Measurements from ENCODE around the gene ICAM2.
A peak's percentile ranks its signal among the peaks of the same experiment; 100 is the strongest.

The ICAM2 gene

DNA sequence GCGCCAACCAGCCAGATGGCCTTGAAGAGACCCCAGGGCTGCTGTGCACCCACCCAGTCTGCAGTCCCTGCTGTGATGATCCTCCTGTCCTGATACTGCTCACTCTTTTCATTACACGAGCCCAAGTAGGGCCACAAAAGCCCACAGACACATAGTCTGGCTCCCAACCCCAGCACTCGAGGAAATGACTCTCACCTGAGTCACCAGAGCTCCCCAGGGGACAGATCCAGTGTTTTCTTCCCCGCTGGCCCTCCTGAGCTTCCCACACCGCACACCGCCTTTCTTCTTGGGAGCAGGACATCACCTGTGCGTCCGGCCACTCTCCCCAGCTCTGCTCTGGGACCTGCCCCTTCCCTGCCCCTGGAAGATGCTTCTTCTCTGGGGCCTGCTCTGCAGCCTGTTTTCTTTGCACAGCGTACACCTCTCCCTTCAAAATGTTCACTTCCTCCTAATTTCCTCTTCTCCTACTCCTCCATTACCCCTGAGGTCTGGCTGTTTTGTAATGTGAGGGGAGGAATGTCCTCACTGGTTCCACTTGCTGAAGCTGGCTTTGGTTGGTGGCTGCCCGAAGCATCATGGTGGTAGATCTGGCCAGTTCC lies 45.7 kb downstream of the ICAM2 start:
- DNase-seq (ENCODE audit: low read depth in 3 of 3): no peak

DNA sequence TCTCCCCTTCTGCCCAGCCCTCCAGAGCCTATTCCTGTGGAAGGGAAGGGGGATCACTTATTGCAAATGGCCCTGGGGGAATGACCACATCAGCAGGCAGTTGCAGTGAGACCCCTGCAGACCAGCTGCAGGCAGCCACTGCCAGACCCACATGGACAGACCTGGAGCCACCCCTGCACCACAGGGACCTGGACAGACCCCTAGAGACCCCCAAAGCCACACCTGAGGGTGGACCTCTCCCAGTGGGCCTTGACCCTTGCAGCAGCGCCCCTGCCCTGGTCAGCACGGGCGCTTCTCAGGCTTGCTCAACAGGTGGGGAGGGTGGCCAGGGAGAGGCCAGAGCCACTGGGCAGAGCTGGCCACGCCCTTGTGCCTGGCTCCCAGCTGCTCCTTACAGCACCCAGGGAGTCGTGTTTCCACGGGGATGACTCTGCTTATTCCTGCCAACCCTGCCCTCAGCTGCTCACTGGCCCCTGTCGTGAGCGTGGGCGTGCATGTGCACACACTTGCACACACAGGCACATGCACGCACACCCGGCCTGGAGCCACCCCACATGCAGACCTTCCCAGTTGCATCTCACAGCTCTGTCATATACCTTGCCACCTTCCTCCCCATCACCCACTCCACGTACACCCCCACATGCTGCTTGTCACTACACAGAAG lies 46.4 kb downstream of the ICAM2 start:
- no peak for DNase-seq (ENCODE audit: low read depth in 3 of 3)

DNA sequence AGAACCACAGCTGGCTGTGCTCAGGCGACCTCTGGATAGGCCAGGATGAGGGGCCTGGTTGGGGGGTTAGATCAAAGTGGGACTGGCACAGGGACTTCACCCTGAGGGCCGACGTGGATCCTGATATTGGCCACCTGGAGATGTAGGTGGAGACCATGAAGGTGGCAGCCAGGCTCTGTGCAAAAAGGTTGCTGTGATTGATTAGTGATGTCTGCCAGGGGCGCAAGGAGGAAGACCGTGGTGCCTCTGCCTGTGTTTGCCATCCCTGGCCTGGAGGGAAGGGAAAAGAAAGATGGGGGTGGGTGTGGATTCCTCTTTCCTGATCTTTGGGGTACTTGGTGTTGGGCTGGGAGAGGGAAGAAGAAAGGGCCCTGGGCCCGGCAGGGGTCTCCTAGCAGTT lies 47.2 kb downstream of the ICAM2 start:
- no peak for DNase-seq (ENCODE audit: low read depth in 3 of 3)

DNA sequence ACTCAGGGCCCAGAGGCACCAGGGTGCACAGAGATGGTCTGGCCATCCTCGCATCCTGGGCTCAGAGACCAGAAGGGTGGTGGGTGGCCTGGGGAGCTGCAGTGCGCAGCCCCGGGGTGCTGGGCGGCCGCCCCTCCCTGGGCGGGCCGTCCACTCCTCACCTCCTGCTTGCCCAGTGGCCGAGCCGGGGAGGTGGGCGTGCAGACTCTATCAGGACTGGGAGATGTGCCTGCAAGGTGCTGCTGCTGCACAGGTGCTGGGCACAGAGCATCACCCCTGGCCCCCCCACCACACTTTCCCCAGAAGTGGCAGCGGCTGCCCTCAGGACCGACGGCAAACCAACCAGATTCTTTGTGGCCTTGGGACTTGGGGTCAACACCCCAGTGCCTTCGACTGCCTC lies 47.6 kb downstream of the ICAM2 start, which contains the start of gene SCN4A:
Gene SCN4A, minus strand, starts transcription at position 123 of the 400 bp plus-strand sequence. Its CDS starts 77 bp downstream, at position 46.
- DNase-seq (ENCODE audit: low read depth in 3 of 3): no peak

DNA sequence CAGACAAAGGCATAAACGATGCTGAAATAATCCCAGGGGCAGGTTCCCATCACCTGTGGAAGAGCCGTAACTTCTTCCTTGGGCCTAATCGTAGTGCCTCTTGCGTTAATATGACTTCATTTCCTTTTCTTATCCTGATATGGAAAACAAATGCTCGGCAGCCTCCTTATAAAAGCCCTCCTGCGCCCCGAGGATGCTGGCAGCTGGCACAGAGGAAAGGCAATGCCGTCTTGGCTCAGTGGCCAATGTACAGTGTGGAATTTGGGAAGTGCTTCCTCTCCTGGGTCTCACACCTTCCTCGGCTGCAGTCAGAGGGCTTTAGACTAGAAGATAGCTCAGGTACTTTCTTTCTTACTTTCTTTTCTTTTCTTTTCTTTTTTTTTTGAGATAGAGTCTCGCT lies 51.2 kb downstream of the ICAM2 start:
- no peak for DNase-seq (ENCODE audit: low read depth in 3 of 3)

DNA sequence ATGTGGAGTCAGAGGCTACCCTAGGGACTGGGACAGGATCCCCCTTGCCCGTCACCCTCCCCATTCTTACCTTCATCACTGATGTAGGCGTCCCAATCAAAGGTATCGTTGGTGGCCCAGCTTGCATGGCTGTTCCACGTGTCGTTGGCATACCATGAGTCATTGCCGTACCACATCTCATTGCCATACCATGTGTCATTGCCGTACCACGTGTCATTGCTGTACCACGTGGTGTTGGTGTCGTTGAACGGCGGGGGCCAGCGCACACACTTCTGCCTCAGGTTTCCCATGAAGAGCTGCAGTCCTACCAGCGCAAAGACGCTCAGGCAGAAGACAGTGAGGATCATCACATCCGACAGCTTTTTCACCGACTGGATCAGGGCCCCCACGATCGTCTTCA lies 52.5 kb downstream of the ICAM2 start:
- peak in 1 of 3 experiments; percentile 18 for DNase-seq (ENCODE audit: low read depth in 3 of 3)

DNA sequence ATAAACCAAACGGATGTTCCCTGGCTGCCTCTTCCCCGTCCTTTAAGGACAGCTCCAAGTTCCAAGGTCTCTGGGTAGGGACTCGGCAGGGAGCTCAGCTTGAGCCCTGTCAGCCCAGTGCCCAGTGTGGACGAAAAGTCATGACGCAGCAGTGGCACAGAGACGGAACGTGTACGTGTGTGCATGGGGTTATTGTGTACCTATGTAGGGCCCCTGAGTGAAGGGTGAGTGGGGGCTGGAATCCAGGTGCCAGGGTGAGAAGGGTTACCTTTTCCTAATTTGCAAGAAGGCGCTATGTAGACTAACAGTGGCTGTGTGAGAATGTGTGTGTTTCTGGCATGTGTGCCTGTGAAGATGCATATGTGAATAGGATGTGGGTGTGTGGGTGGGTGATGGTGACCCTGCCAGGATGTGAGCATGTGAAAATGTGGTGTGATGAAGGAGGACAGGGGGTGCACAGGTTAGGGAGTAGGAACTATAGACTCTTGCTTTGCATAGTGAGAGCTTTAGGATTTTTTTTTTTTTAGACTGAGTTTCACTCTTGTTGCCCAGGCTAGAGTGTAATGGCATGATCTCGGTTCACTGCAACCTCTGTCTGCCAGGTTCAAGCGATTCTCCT lies 53.7 kb downstream of the ICAM2 start:
- peak in 1 of 3 experiments; percentile 25 for DNase-seq (ENCODE audit: low read depth in 3 of 3)

DNA sequence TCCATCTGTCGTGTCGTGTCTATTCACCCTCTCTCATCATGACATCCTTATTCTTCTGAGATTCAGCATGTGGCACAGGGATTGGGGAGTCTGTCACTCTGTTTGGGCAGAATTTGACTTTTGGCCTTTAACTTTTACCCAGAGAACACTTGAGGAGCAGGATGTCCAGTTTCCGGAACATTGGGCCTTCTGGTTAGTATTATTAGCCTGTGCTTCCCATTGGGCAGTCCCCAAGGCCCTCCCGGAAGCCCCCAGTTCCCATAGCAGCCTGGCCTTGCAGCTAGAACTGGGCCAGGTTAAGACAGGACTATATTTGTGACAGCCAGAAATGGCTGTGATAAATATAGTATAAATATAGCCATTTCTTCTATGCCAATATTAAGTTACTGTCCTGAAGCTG lies 57.3 kb downstream of the ICAM2 start:
- no peak for DNase-seq (ENCODE audit: low read depth in 3 of 3)

DNA sequence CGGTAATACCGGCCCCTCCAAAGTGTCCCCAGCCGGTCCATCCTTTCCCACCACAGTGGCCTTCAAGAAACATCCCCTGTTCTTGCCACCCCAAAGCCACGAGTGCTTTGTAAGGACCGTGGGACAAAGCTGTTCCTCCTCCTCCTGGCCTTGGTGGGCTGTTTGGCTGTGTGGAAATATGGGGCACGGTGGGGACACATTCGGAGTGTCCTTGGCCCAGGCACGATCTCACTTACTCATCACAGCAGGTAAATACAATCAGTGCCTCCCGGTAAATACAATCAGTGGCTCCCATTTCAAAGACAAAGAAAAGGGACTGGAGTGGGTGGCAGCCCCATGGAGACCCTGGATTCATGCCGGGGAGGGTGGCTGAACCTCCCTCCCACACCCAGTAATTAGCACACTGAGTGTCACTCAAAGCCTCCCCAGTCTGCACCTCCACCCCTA lies 58.1 kb downstream of the ICAM2 start:
- no peak for DNase-seq (ENCODE audit: low read depth in 3 of 3)

DNA sequence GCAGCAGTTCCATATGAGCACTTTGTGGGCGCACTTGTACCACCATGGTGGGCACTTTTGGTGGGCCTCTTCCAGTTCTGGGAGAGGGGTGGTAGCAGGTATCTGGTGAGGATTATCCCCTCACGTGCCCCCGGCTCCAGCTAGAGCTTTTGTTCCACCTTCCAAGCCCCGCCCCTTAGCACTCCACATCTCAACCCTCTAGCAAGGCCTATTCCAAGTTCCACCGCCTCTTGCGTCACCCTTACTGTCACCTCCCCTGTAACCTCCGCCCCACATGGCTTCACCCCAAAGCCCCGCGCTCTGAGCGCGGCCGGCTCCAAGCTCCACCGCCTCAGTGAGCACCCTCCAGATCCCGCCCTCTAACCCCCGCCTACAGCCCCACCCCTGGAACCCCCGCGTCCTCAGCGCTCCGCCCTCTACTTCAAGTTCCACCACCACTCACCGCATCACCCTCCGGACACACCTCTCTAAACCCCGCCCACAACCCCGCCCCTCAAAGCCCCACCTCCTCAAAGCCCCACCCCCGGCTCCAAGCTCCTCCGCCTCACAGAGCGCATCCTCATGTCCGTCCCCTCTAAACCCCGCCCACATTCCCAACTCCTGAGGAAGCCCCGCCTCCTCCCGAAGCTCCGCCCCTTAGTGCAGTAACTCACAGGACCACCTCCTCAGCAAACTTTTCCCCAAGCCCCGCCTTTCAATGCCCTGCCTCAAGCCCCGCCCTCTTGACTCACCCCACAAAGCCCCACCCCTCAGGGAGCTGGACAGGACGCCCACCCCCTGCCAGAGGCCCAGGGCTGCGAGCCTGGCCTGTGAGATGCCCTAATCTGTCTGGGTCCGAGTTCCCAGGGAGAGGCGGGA lies 58.8 kb downstream of the ICAM2 start:
- peak in 1 of 3 experiments; percentile 60 for DNase-seq (ENCODE audit: low read depth in 3 of 3)

DNA sequence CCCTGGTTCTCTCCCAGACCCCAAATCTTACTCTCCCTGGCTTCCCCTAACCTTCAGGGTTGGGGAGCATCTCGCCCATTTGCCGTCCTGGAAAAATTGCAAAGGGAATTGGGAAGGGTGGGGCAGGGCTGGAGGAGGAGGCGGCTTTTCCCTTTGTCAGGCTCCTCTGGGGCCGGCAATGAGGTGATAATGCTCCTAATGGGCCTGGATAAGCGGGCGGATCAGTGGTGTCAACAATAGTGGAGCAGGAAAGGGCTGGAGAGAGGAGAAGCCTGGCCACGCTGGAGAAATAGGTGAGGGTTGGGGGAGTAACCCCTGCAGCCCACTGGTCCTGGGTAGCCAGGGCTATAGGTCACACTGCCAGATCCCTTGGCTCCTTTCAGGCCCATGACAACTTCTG lies 60.0 kb downstream of the ICAM2 start:
- DNase-seq (ENCODE audit: low read depth in 3 of 3): no peak

DNA sequence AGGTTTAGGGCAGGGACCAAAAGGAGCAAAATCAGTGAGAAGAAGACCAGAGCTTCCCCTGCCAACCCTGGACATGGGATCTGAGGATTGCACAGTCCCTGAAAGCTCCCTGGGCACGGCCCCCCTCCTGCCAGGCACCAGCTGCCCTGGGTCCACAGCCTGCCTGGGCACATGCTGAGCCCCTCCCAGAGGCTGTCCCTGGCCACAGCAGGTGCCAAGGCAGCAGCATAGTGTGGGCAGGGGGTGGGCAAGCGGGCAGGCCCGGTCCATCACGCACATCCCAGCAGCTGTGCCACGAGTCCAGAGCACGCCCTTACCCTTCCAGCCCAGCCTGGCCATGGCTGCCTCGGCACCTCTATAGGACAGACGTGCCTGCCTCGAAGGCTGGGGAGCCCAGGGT lies 60.4 kb downstream of the ICAM2 start:
- DNase-seq (ENCODE audit: low read depth in 3 of 3): no peak

DNA sequence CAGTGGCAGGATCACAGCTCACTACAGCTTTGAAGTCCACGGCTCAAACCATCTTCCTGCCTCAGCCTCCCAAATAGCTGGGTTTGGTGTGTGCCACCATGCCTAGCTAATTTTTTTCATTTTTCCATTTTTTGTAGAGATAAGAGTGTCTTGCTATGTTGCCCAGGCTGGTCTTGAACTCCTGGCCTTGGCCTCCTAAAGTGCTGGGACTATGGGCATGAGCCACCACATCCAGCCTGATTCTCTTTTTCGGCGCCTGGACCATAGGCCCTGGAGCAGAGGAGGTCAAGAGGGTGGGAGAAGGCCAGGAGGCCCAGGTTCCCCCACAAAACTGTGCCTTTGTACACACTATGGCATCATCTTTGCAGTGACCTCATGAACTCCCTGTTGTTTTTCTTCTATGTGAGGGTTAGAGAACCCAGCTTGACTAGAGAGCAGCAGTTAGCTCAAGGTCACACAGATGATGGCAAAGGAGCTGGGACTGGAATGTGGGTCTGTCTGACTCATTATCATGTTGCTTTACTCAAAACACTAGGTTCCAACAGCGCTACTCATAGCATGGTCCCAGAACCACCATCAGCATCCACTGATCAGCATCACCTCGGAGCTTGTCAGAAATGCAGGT lies 64.0 kb downstream of the ICAM2 start:
- DNase-seq (ENCODE audit: low read depth in 3 of 3): no peak

DNA sequence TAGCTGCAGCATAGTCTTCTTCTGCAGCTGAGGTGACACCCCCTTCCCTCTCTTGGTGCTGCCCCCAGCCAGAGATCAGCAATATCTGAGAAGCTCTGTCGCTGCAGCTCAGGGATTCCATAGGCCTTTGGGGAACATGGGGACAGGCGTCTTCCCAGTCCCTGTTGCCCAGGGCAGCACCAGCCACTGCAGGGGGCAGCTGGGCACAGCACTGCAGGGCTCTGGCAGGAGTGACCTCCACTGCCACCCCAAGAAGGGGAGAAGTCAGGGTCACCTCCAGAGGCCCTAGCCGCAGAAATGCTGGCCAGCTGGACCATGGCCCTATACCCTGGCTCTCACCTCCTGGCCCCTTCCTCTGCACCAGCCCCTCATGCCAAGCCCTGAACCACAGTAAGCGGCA lies 64.6 kb downstream of the ICAM2 start:
- no peak for DNase-seq (ENCODE audit: low read depth in 3 of 3)

DNA sequence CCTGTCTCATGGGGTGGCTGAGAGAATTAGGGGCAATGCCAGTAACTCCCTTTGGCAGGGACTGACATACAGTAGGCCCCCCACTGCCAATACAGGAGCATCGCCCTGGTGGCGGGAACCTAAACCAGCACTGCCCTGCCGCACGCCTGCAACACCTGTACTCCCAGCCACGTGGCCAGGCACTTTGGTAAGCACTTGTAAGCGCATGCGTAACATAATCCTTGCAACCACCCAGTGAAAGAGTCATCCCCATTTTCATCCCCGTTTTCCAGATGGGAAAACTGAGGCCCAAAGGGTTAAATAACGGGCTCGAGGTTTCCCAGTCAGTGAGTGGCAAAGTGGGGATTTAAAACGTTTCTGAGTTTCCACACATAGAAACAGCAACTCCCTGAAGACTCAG lies 65.2 kb downstream of the ICAM2 start:
- no peak for DNase-seq (ENCODE audit: low read depth in 3 of 3)

DNA sequence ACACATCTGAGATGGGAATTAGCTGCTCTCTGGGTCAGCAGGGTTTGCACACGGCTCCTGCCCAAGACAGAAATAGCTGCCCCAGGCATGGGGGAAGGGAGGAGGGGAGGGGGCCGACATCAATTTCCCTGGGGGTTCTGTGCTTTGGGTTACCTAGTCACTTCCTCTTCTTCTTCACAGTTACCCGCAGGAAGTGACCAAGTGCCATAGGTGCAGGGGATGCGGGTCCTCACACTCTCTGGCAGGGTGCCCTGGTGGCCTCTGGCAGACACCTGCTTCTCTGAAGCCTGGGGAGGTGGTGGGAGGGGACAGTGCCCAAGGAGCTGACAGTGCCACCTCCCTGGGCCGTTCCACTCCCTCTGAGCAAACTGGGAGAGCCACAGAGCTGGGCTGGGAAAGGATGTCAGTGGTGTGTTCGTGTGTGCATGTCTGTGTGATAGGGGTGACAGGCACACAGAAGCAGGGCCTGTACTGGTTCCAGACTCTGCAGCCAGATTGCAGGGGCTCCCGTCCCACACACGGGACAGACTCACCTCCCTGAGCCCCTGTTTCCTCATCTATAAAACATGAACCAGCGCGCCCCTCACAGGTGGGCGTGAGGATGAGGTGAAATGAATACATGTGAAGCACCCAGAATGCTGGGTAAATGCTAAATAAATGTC lies 65.9 kb downstream of the ICAM2 start:
- no peak for DNase-seq (ENCODE audit: low read depth in 3 of 3)

Data from stimulated activated CD4-positive, alpha-beta T cell treated with anti-CD3 and anti-CD28 coated beads, TNF-alpha, amount 100 ng/mL, for 24 hours (primary cell).